ENCODE results near the gene SPRY4.
"Not testable (repeated sequence)": the region's sequence is repeated elsewhere in the genome, so short reads cannot be mapped to it uniquely, and the experiment has no call there.

The SPRY4 gene

DNA sequence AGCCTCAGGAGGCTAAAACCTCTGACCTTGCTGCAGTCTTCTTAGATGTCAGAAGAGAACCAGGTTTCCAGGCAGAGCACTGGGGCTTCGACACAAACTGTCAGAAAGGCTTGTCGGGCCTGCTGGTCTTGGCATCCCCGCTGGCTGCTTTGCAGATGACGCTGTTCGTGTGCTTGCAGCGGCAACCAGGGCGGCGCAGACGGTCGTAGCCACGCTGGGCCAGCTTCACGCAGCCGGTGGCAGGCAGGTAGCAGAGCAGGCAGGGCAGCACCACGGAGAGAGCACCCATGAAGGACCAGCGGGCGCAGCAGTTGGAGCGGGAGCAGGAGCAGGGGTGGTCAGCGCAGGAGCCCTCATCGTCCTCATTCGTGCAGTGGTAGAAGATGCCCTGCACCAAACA, 10.7 kb downstream of the SPRY4 start:
- DNase-seq: no peak

DNA sequence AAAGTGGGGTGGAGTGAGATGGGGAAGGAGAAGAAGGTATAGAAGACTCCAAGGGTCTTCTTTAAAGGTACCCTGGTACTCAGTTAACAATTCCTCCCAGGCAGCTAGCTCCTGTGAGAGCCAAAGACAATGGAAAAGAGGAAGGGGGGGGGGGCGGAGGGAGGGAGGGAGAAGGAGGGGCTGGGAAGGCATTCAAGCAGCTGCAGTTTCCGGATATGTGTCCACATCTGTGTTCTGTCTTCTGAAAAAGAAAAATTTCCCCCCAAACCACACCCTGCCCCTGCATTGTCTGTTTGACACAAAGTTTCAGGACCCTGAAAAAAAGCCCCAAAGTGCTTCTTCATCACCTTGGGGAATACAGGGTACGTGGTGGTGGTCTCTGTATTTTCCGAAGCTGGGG, 11.1 kb downstream of the SPRY4 start:
- DNase-seq: no peak

DNA sequence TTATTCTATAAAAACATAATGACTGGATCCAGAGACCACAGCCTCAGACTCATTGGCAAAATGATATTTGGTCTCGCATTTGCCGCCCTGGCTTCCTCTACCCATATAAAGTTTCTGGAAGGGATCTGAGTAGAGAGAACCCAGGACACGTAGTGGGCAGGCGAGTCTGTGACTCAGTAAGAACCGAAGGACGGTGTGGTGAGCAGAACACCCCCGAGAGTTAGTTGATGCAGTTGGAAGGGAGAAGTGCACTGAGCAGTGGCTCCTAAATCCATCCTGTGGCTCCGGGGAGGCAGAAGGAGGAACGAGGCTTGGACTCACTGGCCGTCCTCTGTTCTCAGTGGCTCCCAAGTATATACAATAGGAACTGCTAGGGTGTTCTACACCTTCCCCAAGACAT, 11.5 kb downstream of the SPRY4 start:
- no peak for DNase-seq

DNA sequence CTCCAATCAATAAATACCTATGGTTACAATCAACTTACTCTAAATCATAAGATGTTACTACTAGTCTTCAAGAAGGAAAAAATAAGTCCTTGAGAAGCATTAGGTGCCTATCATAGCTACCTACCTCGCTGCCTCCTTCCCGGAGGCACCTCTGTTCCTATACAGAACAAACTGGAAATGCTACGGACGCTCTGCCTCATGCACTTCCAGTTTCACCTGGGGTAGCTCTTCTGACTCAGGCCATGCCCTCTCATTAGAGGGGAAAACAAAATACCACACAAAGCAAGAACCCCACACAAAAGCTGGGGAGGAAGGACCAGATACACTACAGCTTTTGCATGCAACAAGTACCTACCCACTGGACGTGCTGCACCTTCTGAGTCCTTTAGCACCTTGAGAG, 12.4 kb downstream of the SPRY4 start:
- no peak for DNase-seq

DNA sequence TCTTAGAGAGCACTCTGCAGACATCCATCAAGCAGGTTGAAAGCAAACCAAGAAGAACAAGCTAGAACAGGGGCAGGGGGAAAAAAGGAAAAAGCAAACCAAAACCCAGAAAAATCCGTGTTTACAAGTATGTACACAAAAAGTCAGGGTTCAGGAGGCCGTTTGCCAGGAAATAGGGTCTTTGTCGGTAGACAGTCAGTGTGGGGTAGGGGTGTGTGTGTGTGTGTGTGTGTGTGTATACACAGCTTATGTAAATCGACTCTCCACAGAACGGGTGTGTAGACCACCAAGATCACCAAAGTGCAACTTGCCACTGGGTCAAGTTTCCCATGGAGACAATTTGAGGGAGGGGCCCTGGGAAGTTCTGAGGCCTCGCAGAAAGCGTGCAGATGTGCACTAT, 13.1 kb downstream of the SPRY4 start:
- no peak for DNase-seq

DNA sequence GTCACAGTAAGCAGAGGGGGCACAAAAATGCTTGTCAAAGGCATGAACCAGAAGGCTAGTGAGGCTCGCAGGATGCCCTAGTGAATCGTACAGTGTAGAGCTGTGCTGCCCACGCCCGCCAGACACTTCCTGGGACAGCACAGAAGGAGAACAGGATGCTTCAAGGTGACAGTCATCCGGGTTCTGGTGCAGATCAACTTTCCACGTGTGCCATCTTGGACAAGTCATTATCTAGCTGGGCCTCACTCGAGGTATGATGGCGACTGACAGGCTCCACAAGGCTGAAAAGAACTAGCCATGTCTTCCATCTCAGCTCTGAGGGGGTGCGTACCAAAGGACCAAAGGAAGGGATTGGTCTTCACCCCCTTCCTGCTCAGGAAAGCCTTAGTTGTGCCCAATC, 14.0 kb downstream of the SPRY4 start:
- no peak for DNase-seq

DNA sequence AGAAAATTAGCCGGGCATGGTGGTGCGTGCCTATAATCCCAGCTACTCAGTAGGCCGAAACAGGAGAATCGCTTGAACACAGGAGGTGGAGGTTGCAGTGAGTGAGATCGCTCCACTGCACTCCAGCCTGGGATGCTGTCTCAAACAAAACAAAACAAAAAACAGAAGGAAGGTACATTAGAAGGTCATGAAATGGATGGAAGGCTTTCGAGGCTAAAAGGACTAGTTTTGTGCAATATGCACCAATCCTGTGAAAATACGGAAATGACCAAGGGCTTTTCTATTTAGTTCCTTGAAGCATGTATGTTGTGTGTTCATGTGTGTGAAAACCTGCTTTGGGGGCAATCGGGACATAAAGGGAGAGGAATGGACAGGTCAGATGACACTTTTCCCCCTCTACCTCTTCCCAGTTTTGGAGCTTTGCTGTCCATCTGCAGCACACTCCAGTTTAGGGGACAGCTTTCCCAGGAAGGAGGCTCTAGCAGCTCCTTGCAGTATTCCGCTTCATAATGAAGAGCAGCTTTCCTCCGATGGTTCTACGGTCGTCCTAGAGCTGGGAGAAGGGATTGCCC, 15.0 kb downstream of the SPRY4 start:
- no peak for DNase-seq

DNA sequence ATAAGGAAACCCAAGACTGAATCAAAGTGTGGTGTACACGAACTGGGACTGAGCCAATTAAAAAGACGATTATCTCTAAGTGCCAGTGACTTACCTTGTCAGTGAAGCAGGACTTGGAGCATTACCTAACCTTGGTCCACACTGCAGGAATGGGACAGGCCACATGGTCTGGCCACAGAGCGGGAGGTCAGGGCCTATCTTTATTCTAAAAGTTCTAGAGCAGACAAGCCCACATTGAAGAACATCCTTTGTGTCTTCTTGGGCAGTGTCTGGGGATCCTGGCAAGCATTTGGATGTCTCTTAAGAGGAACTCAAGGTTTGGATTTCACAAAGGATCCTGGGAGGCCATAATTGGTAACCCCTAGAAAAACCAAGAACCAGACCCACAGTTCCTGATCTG, 16.5 kb downstream of the SPRY4 start:
- no peak for DNase-seq

DNA sequence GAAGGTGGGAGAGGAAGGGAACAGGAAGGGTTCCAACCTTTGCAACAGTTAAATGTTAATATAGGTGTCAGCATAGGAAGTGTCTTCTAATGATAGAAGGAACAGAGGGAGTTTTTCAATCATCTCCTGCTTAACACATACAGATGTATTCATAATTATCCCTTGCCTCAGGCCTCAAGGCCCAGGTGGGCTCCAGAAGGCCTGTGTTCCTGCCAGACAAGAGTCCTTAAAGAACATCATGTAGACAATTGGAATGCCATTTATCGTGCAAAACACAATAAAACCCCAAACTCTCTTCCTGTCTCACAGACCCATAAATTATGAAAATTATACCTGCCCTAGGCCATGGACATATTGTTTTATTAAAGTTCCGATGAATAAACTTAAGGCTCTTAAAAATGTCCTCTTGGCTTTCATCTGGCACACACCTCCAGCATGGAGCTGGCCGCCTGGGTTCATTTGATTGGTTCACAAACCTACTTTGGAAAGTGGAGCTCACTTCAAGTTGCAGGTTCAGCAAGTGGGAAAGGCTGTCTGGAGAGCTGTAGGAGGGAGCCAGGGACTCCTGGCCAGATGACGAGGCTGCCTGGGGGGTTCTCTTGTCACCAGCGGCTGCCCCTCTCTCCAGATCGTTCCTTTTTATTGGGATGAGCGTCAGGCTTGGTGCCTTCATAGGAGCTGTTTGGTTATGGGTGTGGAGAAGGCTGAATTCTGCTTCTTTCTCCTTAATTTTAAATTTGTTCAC, 17.5 kb downstream of the SPRY4 start:
- DNase-seq: no peak

DNA sequence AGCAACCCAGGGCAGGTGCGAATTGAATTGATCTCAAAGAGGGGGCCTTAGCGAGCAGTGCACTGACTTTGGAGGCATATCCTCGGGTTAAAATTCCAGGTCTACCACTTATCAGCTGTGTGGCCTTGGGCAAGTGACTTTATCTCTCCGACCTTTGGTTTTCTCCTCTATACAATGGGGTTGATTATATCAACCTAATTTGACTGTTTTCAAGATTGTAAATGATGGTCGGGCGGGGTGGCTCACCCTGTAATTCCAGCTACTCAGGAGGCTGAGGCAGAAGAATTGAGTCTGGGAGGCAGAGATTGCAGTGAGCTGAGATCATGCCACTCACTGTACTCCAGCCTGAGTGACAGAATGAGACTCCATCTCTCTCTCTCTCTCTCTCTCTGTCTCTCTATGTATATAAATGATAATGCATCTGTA, 18.7 kb downstream of the SPRY4 start:
- DNase-seq: no peak

DNA sequence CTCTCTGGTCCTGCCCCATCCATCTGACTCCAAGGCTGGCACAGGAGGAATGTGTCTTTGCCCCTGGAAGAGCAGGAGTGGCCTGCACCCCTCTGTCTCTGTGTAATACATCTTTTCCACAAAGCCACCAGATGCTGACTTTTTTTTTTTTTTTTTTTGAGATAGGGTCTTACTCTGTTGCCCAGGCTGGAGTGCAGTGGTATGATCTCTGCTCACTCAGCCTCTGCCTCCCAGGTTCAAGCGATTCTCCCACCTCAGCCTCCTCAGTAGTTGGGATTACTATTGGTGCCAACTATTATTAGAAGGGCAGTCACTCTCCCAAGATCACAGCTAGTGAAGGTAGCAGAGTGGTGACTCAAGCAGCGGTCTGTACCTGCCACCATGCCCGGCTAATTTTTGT, 19.6 kb downstream of the SPRY4 start:
- DNase-seq: no peak

DNA sequence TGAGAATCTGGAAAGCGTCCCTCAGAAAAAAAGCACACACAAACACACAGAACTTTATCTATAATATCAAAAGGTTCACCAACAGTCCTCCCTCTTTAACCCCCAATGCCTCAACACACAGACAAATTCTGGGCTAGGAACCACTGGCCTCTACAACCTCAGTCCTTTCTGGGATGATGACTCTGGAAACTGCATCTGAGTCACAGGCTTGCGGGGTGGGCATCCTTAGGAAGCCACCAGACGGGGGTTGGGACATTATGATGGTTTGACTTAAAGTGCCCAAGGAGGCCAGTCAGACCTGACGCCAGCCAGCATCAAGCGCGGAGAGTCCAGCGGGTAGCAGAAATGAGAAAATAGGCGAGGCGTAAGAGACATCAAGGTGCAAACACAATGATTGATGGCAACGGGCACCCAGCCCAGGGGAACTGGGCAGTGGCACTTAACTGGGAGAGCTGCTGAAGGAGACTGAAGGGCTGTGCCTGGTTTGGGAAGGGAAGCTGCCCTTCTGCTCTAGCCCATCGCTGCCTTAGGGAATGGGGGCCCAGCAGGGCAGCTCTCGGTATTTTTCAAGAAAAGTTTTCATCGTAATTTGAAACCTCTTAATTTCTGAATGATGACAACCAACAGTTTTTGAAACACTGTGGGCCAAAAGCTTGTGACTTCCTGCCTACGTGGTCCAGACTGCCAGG, 20.7 kb downstream of the SPRY4 start:
- DNase-seq: no peak

DNA sequence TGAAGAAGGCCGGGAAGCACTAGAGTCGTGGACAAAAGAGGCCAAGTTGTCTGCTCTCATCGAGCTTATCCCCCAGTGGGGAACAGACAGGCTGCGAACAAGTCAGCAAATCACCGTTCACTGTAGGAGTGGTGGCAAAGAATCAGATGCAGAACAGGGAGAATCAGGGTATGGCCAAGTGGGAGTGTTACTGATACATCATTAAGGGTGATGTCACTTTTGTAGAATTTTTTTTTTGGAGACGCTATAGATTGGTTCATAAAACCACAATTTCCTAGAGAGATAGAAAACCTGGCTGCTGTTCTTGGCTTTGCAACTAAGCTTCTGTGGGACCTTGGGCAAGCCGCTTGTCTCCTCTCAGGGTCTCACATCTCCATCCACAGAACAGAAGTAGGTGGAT, 21.3 kb downstream of the SPRY4 start:
- DNase-seq: no peak

DNA sequence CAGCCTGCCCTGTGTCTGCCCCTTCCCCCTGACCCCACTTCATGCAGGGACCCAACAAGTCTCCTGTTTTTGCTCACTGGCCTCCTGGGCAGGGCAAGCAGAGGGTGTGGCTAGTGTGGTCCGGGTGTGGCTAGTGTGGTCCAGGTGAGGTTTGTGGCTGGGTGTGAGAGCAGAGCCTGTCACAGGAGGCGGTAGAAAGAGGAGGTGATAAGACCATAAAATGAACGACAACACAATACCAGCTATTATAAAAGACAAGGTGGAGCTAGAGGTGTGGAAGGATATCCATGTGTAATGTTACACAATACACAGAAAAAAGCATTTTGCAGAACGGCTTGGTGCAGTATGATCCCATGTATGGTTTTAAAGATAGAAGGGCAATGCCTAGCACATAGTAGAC, 23.3 kb downstream of the SPRY4 start:
- no peak for DNase-seq

DNA sequence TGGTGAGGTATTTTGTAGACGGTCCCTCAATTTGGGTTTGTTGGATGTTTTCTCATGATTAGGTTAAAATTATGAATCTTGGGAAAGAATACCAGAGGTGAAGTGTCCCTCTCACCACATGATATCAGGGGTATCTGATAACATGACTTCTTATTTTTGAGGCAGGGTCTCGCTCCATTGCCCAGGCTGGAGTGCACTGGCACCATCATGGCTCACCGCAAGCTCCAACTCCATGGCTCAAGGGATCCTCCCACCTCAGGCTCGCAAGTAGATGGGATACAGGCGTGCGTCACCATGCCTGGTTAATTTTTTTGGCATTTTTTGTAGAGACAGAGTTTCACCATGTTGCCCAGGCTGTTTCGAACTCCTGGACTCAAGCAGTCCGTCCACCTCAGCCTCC, 24.1 kb downstream of the SPRY4 start:
- DNase-seq: no peak

DNA sequence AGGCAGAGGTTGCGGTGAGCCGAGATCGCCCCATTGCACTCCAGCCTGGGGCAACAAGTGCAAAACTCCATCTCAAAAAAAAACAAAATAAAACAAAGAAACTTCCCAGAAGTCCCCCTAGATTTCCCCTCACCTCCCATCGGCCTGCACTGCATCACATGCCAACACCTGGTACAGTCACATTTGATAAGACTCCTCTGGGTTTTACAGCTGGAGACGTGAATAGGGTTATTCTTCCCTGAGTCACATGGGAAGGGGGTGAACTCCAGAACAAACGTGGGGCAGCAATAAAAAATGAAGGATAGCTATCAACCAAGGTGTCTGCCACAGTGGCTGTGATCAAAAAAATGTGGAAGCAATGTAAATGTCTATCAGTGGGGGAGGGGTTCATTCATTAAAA, 26.0 kb downstream of the SPRY4 start:
- DNase-seq: no peak

DNA sequence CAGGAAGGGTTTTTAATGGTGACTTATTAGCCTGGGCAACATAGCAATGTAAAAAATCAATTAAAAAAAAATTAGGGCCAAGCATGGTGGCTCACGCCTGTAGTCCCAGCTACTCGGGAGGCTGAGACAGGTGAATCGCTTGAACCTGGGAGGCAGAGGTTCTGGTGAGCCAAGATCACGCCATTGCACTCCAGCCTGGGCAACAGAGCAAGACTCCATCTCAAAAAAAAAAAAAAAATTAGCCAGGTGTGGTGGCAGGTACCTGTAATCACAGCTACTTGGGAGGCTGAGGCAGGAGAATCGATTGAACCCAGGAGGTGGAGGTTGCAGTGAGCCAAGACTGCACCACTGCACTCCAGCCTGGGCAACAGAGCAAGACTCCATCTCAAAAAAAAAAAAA, 27.0 kb downstream of the SPRY4 start:
- DNase-seq: not testable (repeated sequence)

DNA sequence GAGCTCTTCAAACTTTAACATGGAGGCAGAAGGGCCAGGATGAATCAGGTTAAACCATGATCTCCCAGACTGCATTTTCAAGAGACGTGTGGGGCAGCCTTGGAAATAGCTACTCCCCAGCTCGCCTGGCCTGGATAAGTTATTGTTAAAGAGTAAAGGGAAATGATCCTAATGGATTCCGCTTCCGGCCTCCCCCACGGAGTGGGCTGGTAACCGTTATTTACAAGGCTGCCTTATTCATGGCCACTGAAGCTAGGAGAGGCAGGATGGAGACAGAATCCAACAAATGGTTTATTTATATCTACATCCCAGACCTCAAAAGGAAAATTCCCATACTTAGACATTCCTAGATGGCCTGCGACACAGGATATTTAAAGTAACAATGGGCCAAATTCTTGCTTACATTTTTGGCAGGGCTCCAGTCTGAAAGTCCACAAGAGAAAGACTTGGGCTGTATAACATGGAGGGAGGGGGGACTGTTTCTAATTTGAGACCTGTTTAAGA, 27.9 kb downstream of the SPRY4 start:
- DNase-seq: no peak

DNA sequence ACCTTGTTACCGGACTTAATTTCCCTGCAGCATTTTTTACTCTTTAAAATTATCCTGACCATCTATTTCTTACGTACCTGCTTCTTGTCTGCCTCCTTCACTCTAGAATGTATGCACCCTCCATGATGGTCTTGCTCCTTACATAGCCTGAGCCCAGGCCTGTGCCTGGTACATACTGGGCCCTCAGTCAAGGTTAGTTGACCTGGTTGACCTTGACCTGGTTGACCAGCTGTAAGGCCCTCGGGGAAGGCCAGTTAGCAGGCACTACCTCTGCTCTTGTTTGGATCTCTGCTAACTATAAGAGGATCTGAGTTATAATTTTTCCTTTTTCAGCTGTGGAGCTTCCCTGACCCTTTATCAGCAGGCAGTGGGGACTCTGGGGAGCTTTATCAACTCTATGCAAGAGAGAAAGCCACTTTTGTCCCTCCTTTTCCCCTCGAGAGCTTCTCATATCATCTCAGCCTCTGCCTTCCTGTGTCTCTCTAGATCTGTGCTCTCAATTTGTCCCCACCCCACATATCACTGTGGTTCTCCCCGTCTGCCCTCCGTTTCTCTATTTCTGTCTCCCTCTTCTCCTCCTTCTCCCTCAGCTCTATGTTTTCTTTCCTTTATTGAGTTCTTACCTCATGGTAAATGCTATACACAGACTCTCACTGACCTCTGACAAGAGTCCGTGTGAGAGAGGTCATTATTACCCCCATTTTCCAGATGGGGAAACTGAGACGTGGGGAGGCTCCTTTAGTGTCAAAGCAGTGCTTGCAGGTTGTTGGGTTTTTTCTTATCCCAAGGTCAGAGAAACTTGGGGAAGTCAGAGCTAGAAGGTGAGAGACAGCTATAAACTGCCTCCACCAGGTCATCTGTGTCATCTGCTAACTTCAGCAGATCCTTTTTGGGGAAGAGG, 28.6 kb downstream of the SPRY4 start:
- no peak for DNase-seq

DNA sequence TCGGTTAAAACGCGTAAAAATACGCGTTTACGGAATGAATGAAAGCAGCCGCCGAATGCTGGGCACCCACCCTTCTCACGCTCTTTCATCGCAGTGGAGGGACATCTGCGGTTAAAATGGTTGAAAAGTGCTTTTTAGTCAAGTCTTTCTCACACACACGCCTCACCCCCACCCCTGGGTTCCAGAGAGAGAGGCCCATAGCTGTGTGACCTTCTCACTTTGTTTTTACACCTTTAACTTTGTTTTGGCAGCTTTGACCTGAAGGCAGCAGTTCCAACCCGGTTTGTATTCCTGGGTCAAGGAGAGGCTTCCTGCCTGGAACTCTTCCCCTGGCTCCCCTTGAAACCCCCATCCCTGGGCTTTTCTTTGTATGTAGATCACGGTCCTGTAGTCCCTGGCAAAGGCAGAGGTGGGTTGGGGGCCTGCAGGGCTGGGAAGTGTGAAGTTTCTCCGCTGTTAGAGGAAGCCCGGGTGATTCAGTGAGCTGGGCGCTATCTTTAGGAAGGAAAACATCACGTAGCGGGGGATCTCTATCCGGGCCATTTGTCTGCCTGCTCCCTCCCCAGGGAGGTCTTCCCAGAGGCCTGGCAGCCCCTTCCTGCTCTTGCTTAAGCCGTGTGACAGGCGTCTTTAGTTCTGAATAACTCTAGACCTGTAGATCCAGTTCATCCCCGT, 29.6 kb downstream of the SPRY4 start:
- DNase-seq: no peak

DNA sequence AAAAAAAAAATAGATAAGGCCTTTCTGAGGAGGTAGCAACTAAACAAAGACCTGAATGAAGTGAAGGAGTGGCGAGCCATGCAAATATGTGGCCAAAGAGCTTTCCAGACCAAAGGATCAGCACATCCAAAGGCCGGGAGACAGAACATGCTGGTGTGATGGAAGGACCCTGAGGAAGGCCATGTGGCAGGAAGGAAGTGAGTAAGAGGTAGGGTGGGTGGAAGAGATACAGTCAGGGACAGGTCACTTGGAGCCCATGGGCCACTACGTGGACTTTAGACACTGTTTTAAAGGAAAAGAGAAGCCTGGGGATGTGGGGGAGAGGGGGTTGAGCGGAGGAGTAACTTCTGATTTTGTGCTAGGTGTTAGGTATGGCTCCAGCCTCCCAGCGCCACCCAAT, 31.3 kb downstream of the SPRY4 start:
- DNase-seq: no peak

DNA sequence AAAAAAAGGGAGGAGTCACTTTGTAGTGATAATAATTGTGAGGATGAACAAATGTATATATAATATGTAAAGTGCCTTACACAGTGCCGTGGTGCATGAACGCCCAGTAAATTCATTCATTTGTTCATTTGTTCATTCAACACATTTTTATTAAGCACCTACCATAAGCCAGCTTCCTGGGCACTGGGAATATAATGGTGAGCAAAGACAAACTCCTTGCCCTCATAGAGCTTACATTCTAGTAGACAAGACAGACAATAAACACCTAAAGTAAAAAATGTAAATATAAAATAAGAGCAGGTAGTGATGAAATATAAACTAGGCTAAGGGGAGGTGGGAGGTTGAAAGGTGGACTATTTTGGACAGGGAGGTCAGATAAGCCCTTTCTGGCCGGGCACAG, 32.0 kb downstream of the SPRY4 start:
- no peak for DNase-seq

DNA sequence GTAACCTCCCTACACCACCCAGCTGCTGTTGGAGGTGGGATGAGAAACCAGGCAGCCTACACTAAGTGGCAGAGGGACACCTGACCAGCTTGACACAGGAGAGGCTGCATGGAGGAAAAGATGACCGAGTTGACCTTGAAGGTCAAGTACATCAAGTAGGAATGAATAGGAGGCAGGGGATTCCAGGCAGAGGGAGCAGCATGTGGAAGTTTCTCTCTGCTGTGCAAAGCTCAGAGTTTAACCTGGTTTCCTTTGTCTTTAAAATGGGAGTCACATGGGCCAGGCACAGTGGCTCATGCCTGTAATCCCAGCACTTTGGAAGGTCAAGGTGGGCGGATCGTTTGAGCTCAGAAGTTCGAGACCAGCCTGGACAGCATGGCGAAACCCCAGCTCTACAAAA, 32.6 kb downstream of the SPRY4 start:
- DNase-seq: no peak

Data from stimulated activated CD4-positive, alpha-beta T cell treated with anti-CD3 and anti-CD28 coated beads, Interleukin-15, amount 100 ng/mL, for 24 hours (primary cell).